HG03565 (cell line): ENCODE data around the gene TRIM8.

Experiments used
- ATAC-seq: cut with Tn5 transposase; IDR thresholded peaks from one replicate; pipeline ENCODE4 v1.9.1; 2021; ENCODE audit warnings: mild to moderate bottlenecking, moderate library complexity; ENCODE audit not compliant: unreplicated experiment

The TRIM8 gene

DNA sequence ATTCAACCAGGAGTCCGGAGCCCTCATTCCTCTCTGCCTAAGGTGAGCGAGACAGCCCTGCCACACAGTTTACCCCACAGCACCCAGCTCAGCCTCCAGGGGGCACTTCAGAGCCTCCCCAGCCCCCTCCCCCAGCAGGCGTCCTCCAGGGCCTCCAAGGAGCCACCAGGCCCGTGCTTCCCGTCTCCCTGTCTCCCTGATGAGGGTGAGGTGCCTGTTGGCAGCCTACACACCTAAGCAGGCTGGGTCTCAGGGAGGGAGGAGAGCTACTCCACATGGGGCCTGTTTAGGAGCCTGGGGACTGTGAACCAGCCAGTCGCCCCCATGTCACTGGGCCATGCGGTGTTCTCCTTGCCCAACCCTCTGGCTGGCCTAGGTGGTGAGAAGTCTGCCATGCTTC, 28.9 kb upstream of the TRIM8 start:
- ATAC-seq: no peak

DNA sequence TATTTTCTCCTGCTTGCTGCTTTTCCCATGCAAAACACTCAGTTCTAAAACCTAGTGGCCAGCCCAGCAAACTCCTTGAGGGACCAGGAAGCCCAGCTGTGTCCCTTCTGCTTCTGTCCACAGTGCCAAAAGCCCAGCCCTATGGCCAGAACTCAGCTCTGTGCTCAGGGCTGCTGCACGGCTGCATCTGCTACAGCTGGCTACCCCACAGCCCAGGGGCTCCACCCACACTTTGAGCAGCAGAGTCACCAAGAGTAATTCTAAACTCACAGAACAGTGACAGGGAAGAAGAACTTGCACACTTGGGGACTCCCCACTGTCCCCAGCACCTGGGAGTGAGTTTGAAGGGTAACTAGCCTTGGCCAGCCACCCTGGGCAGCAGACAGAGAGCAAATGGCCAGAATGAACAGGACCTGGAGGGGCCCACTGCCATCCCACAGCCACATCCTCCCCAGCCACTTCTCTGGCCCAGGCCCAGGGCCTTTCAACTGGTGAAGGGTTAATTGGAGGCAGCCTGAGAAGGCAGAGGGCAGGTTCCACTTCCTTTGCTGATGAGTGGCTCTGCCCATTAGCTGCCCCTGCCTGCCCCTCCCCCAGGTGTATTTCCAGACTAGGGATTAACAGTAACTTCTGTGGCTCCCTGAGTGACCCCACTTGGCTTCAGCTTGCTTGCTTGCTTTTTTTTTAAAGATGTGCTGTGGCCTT, 28.1 kb upstream of the TRIM8 start:
- no peak for ATAC-seq

DNA sequence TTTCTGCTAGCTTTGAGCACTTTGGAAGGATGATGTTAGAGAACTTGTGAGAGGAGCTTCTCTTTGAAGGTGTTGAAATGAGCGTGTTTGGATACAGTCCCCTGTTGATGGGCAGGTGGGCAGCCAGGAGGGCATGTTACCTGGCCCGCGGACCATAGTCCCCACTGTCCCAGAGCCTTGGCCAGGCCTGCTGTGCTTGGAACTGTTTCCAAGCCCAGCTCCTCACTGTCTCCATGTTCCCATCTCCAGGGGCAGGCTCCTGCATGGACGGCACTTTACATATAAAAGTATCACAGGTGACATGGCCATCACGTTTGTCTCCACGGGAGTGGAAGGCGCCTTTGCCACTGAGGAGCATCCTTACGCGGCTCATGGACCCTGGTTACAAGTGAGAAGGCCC, 27.2 kb upstream of the TRIM8 start:
- no peak for ATAC-seq

DNA sequence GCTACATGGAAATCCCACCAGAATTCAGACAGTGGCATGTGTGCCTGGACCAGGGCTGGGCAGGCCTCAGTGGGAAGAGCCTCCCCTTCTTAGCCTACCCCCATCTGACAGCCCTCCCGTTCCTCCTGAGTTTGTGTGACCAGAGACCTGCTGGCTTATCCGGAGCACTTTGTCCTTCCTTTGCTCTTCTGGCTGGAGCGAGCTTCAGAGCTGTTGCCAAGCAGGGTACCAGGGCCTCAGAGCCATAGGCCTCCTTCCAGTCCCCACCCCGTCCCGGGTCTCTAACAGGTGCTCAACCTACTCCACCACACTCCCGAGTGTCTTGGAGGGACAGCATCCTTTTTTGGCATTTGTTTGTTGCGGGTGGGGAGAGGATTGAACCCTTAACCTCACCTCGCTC, 26.5 kb upstream of the TRIM8 start:
- ATAC-seq: no peak

DNA sequence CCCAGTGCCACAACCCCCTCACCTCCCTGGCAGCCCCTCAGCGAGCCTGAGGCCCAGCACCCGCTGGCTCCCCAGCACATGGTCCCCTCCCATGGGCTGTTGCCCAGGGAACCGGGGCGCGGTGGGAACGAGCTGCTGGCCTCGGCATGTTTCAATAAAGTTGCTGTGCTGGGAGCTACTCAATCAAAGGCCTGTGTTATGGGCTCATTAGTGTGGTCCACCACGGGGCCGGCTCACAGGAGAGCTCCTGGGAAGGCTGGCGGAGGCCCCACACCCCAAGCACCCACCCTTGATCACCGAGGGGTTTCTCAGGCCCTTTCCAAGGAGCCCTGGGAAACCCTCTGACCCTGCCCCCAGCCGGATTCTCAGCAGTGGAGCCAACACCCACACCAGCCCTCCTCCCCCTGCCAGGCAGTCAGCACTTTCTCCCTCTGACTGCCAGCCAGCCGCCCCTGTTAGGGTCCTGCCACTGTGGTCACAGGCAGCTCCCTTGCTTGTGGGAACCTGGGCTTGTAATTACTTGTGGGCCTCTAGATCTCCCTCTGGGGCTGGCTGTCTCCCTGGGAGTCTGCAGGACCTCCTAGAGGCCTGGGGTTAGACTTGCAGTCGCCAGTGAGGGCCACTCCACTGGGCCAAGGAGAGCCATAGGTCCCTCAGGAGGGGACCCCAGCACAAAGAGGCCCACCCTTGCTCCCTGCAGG, 24.8 kb upstream of the TRIM8 start:
- no peak for ATAC-seq

DNA sequence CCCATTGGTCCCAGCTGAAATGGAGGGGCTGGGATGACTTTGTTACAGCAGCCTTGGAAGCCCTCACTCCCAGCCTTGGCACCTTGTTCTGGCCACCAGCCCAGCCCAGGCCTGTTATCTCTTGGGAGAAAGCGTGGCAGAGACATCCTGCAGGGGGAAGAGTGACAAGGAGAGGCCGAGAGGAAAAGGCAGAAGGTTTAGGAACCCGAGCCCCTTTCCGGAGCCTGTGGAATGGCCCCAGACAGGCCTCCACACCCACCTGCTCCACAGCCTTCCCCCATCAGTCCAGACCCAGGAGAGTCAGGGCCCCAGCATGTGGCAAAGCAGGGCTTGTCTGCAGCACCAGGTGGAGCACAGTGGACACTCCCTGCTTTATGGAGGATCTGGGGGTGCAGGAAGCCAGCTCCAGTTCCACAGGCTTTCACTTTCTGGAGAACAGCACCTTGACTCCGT, 24.1 kb upstream of the TRIM8 start:
- no peak for ATAC-seq

DNA sequence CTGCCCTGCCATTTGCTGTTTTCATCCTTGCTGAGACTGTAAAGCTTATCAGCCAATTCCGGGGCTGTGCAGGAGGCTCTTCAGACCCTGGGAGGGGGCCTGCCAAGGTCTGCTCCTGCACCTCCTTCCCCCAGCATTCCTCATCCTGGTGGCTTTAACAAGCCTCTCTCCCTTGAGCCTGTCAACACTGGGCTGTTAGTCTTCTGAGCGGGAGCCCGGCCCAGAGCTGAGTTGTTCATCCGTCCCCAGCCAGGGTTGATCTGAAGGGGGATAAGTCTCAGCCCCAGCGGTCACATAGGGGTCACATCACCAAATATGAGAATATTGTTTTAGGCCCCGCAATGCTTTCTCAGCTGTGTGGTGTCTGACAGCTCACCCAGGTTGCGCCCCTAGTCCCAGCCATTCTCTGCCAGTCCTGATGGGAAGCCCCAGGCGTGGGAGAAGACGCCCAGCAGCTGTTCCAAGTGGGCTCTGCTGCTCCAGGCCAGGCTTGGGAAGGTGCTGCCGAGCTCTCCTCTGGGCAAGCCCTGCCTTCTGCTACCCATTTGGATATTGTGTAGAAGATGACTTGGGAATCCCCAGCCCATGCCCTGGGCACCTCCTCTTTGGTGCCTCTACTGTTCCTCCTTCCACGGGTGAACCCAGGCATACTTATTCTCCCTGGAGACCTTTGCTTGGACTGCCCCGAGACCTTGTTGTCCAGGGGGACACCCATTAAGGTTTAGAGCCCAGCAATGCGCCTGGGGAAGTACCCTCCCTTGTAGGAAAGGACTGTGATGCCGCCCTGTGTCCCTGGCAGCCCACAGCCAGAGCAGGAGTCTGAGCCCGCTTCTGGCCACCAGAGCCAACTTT, 23.5 kb upstream of the TRIM8 start:
- ATAC-seq: no peak

DNA sequence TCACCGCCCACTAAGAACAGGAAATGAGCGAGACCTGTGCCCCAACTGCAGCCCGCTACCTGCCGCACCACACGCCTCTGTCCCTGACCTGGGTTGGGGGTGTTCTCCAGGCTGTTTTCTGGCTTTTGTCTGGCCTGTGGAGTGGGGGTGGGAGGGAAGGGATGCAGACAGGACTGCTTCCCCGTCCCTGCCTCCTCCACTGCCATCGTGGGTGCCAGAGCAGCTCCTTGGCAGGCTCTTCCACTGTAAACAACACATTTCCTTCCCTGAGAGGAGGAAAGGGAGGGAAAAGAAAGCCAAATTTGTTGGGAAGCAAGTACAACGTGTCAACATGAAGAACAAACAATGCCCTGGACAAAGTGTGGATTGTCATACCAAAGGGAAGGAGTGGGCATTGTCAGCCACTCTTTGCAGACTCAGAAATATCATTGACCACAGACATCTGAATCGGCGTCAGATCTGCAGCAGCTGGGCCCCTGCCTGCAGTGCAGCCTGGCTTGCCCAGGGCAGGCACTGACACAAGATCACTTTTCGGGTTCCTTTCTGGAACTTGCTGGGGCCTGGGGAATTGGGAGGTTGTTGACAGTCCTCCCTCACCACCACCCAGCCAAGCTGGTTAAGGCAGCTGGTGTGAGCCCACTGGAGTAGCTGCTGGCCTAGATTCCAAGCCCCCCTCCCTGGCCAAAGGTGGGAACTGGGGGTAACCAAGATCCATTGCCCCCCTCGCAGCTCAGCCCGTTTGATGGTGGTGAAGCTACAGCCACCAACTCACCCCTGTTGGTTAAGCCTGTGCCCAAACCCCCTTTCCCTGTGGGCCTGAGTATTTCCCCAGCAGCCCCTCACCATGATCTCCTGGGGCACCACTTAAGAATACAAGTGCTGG, 22.6 kb upstream of the TRIM8 start:
- ATAC-seq: no peak

DNA sequence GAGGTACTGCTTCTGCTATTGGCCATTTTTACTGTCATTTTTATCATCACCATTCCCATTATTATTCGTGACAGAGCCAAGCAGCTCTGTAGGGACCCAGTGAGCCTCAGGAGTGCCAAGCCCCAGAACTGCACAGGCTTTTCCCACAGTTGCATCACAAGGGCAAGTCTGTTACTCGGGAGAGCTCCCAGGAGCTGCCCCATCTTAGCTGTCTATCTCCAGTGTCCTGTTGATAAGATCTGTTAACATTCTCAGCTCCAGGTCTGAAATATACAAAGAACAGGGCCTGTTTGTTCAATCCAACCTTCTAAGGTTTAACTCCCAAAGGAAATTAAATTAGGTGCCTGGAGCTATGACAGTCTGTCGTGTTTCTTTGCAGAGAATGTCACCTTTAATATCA, 20.2 kb upstream of the TRIM8 start:
- no peak for ATAC-seq

DNA sequence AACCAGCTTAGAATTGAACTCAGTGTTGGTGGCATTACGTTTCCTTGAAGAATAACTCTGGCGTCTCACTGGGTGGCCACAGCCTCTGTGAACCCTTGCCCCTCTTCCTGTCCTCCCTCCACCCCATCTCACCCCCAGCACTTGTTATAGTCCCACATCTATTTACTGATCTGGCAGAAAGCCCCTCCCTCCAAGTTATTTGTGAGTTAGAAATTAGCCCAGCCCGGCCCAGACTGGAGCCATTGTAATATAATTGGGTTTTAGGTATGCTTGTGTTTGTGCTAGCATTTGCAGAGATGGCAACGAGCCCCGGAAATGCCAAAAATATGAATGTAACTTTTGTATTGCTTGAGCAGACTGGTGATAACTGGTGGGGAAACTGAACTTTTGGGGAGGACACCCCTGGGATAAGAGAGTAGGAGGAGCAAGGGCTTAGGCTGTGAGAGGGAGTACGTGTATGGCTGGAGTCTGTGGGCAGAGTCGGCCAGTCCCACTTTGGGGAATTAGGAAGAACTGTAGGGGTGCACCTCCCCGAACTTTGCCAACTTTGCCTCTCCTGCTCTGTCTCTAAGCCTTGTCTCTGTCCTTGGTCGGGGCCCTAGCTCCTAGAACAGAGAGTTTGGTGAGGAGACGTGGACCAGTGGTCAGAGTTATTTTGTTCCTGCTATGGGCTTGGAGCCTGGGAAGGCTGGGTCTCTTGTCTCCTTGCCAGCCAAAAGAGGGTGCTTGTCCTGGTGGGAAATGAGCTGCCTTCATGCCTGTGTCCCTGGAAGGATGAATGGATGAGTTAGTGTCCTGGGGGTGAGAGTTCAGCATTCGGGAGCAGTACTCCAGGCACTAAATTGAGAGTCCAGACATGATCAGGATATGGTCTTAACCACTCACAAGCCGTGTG, 19.3 kb upstream of the TRIM8 start:
- ATAC-seq: no peak

DNA sequence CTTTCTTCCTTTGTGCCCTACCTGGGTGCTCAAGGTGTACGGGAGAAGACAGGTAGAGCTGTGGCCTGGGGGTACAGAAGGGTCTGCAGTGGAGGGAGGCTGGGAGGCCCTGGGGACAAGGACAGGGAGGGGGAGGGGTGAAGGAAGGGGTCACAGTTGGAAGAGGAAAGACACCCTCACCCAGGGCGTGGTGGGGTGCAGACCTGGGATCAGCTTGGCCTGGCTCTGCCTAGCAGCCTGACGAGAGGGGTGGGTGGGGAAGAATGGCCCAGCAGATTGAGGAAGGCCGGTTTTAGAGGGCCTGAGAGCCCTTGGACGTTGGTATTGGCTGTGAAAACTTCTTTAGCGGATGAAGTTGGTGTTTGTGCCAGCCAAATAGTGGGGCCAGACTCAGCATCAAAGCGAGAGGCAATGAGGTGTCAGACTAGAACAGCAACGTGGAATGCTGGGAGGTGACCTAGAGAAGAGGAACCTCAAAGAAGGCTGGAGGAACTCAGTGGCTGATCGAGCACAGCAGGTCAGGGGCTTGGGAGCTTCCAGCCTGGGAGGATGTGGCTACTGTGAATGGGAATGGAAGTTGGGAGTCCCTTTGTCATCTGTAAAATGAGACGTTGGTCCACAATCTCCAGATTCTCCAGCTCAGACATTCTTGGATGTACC, 18.1 kb upstream of the TRIM8 start:
- ATAC-seq: no peak

DNA sequence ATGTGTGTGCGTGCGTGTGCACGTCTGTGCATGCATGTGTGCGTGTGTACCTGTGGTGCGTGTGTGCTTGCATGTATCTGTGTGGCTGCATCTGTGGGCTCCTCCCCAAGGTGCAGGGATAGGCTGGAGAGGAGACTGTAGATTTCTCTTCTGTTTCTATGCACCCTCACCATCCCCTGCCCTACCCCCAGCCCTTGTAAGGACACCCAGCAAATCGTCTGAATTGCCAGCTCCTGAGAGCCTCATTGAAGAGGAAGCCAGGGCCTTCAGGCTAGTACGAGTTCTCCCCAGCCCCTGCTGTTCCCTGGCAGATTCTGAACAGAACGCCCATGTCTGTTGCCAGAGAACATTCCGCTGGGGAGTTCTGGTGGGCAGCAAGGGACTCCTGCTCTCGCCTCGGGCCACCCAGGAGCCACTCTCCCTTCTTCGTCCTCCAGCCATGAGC, 17.0 kb upstream of the TRIM8 start:
- ATAC-seq: no peak

DNA sequence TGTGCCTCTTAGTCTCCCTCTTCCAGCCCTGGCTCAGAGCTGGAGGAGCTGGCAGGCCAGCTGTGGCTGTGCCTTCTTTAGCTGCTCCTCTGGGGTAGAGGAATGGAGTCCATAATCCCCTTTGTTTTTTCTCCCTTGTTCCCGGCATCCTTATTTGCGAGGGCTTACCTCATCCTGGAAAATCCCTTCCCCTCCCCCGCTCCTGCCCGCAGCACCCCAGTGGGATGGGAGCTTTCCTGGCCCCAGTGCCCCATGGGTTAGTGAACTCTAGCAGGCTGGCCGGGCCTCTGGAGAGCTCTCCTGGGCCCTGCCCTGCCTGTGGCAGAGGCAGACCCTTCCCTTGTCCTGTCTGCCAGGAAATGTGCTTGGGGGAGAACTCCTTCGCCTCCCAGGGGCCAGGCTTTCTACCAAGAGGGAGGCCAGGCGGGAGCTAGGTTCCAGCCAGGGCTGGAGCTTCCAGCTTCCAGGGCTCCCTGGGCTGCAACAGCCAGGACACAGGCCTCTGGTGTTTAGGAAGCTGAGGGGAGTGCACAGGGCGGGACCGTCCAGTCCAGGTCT, 16.5 kb upstream of the TRIM8 start:
- no peak for ATAC-seq

DNA sequence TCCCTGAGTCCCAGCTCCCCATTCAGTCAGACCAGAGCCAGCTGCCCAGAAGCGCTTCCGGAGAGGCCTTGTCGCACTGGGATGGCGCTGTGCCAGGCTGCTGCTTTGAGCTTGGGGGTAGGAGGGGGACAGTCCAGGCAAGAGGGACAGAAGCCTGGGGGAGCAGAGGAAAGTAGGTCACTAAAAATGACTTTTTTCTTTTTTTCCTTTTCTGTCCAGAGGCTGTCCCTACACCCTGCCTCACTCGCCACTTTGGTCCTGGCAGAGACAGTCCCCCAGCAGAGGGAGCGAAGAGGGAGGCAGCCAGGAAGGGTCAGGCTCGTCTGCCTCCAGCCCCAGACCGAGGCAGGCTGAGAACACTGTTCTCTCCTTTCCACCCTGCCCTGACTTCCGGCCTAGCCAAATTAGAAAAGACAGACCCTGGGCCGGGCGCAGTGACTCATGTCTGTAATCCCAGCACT, 15.8 kb upstream of the TRIM8 start:
- no peak for ATAC-seq

DNA sequence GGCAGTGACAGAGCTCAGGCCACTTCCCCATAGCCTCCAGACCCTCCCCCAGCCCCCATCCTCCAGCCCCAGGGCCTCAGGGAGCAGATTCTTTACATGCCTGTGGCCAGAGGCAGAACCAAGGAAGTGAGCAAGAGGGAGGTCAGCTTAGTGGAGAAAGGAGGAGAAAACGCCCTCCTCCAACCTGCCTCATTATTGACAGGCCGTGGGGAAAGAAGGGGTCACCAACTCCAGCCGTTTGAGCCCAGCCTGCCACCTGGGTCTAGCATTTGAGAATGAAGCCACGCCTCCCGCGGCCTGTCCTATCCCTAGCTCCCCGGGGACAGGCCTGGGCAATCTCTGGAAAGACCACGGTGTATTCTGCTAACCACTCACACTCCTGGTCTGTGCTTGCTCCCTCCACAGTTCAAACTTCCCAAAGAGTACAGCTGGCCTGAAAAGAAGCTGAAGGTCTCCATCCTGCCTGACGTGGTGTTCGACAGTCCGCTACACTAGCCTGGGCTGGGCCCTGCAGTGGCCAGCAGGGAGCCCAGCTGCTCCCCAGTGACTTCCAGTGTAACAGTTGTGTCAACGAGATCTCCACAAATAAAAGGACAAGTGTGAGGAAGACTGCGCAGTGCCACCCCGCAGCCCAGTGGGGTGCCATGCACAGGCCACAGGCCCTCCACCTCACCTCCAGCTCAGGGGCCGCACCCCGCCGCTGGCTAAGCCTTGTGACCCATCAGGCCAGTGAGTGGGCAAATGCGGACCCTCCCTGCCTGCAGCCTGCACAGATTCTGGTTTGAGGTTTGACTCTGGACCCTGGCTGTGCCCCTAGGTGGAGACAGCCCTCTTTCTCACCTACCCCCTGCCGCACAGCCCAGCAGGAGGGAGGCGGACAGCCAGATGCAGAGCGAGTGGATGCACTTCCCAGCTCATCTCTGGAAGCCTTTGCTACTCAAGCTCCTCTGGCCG, 14.3 kb upstream of the TRIM8 start:
- no peak for ATAC-seq

DNA sequence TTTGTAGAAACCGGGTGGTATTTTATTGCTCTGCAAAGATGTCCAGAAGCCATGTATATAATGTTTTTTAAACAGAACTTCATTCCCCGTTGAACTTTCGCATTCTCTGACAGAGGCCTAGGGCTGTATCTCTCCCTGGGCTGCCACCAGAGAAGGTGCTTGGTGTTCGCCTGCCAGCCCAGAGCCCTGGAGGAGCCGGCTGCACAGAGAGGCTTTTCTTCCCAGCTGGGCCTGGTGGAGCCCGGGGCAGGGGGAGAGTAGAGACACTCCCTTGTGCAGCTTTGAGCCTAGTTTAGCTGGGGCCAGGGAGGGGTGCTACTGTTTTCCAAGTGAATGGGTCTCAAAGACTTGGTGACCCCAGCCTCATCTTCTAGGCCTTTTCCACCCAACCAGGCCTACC, 13.6 kb upstream of the TRIM8 start:
- ATAC-seq: no peak

DNA sequence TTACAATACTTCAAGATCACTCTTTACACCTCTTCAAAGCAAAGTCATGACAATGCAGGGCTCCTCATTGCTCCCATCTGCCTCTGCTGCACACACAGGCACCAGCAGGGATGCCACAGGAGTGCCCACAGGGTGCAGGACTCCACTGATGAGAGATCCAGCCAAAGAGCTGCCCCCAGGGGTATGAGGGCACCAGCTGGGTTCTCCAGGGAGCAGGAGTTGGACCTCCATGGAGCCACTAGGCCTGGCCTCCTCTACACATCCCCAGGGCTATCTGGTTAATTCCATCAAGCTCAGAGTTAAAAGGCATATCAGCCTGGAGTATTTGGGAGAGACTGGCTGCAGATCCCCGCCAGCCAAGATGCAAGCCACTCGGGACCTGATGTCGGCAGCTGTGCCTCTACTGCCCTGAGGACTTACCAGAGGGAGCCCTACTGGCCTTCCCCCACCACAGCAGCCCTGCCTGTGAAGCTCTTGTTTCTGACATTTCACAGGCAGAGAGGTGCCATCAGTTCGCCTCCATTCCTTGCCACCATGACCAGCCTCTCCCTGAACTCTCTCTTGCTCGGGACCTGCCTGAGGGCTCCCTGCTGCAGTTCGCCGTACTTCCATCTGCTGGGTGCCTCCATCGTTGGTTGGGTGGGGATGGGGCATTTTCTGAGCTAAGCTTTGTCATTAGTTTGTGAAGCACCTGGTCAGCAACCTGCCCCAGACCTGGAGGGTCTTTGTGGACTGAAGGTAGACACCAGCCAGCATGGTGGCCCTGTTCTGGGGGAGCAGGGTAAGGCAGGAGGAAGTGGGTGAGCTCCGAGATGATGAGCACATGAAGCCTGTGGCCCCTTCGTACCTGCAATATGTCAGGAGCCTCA, 12.5 kb upstream of the TRIM8 start:
- no peak for ATAC-seq
